IPS DF 6.9 (cell line): ENCODE results near the gene GDF10.

Experiments used
- DNase-seq: peaks from one replicate; pipeline ENCODE4 v3.0.0-alpha.2; 2013; ENCODE audit warnings: low read depth, low spot score
- H3K27ac ChIP-seq: one replicate; pipeline ENCODE4 v1.5.1; 2013; ENCODE audit warnings: low read length, control low read depth
- H3K27me3 ChIP-seq: 2 replicates; pipeline ENCODE4 v1.6.1; 2013; ENCODE audit warnings: mild to moderate bottlenecking, low read length; ENCODE audit not compliant: control insufficient read depth, insufficient read depth
- H3K36me3 ChIP-seq: 2 replicates; pipeline ENCODE4 v1.6.1; 2013; ENCODE audit warnings: low read length; ENCODE audit not compliant: control insufficient read depth, insufficient read depth
- H3K4me1 ChIP-seq: 2 replicates; pipeline ENCODE4 v1.6.1; 2013; ENCODE audit warnings: low read length; ENCODE audit not compliant: control insufficient read depth, insufficient read depth
- H3K4me3 ChIP-seq: 2 replicates; pipeline ENCODE4 v1.5.1; 2013; ENCODE audit warnings: mild to moderate bottlenecking, low read length
- H3K9me3 ChIP-seq: 2 replicates; pipeline ENCODE4 v1.6.1; 2013; ENCODE audit warnings: low read length, inconsistent platforms; ENCODE audit not compliant: control insufficient read depth, insufficient read depth
- WGBS: extraction: QIAGEN DNeasy Blood & Tissue Kit; methylation state at CpG from one replicate; pipeline ENCODE4 v1.1.7; 2013; ENCODE audit warnings: mixed read lengths, missing lambda C conversion rate; ENCODE audit not compliant: insufficient read length, insufficient coverage; 5-methylcytosine and 5-hydroxymethylcytosine counted together

The GDF10 gene

GRCh38 chr10:47332371-47332770, 32.4 kb downstream of the GDF10 start:
- H3K9me3 ChIP-seq: no peaks in the 10 kb centered on the region
- no peaks in the 10 kb centered on the region for H3K4me1 ChIP-seq
- WGBS: no CpG with 5 or more reads among the region's 3 CpGs
- no peak overlapping the region for H3K27ac ChIP-seq
- DNase-seq: no peak
- no peak overlapping the region for H3K4me3 ChIP-seq
- no peaks in the 10 kb centered on the region for H3K27me3 ChIP-seq
- H3K36me3 ChIP-seq: no peaks in the 10 kb centered on the region

DNA sequence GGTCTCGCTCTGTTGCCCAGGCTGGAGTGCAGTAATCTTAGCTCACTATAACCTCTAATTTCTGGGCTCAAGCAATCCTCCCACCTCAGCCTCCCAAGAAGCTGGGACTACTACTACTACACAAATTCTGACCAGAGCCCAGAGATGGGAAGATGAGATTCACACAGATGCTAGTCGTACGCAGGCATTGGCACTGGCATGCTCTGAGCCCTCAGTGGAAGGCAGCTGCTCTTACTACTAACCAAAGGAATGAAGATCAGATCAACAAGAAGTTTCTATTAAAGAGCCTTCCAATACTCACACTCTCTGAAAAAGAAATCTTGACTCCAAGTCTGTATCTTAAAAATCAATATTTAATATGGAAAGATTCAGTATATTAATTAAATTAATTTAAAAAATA, 32.9 kb downstream of the GDF10 start:
- WGBS: no CpG with 5 or more reads among the region's 3 CpGs
- Histone ChIP-seq H3K36me3 (no peaks in the 10 kb centered on the region), H3K9me3 (no peaks in the 10 kb centered on the region), H3K4me3 (no peak overlapping the region), H3K4me1 (no peaks in the 10 kb centered on the region), H3K27ac (no peak overlapping the region), H3K27me3 (no peaks in the 10 kb centered on the region)
- no peak for DNase-seq

DNA sequence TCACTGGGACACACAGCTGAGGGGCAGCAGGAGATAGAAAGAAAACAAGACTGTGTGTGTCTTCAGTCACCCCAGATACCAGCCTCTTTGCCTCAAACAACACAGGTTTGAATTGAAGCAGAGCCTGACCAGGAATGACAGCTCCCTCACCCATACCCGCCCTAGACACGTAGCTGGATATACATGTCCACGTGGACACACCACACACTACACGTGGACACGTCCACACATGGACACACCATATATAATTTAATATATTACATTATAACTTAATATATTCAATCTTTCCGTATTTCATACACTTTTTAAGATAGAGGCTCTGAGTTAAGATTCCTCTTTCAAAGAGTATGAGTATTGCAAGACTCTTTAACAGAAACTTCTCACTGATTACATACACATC, 33.5 kb downstream of the GDF10 start:
- H3K9me3 ChIP-seq: no peaks in the 10 kb centered on the region
- H3K4me3 ChIP-seq: no peak overlapping the region
- H3K4me1 ChIP-seq: no peaks in the 10 kb centered on the region
- 100% methylated on average over 3 of the region's 6 CpGs for WGBS
- H3K36me3 ChIP-seq: no peaks in the 10 kb centered on the region
- H3K27me3 ChIP-seq: no peaks in the 10 kb centered on the region
- DNase-seq: no peak
- H3K27ac ChIP-seq: no peak overlapping the region

GRCh38 chr10:47334466-47335295, 34.7 kb downstream of the GDF10 start:
- no CpG with 5 or more reads among the region's 8 CpGs for WGBS
- DNase-seq: no peak

GRCh38 chr10:47335906-47336305, 35.9 kb downstream of the GDF10 start:
- Histone ChIP-seq H3K4me1 (no peaks in the 10 kb centered on the region), H3K9me3 (no peaks in the 10 kb centered on the region), H3K36me3 (no peaks in the 10 kb centered on the region), H3K27ac (no peak overlapping the region), H3K27me3 (no peaks in the 10 kb centered on the region), H3K4me3 (no peak overlapping the region)
- WGBS: no CpG with 5 or more reads among the region's 5 CpGs
- DNase-seq: no peak

More at GRCh38 chr10:47334466-47335295, 34.7 kb downstream of the GDF10 start:
- H3K36me3 ChIP-seq: no peaks in the 10 kb centered on the region
- no peak overlapping the region for H3K4me3 ChIP-seq
- H3K27me3 ChIP-seq: no peaks in the 10 kb centered on the region
- no peaks in the 10 kb centered on the region for H3K4me1 ChIP-seq
- no peak overlapping the region for H3K27ac ChIP-seq
- H3K9me3 ChIP-seq: no peaks in the 10 kb centered on the region

GRCh38 chr10:47336387-47337134, 36.6 kb downstream of the GDF10 start:
- Histone ChIP-seq H3K27me3 (no peaks in the 10 kb centered on the region), H3K4me1 (no peaks in the 10 kb centered on the region), H3K9me3 (no peaks in the 10 kb centered on the region), H3K4me3 (no peak overlapping the region), H3K27ac (no peak overlapping the region), H3K36me3 (no peaks in the 10 kb centered on the region)
- DNase-seq: no peak
- no CpG with 5 or more reads among the region's 15 CpGs for WGBS

- WGBS: no CpG with 5 or more reads among the region's 4 CpGs
- no peaks in the 10 kb centered on the region for H3K27me3 ChIP-seq
Measured at GRCh38 chr10:47337310-47337709, 37.3 kb downstream of the GDF10 start.

GRCh38 chr10:47339186-47339735, 39.3 kb downstream of the GDF10 start:
- H3K27ac ChIP-seq: no peak overlapping the region
- no peaks in the 10 kb centered on the region for H3K27me3 ChIP-seq
- H3K9me3 ChIP-seq: no peaks in the 10 kb centered on the region
- WGBS: no CpG with 5 or more reads among the region's 8 CpGs
- H3K36me3 ChIP-seq: no peaks in the 10 kb centered on the region
- no peaks in the 10 kb centered on the region for H3K4me1 ChIP-seq
- H3K4me3 ChIP-seq: no peak overlapping the region
- no peak for DNase-seq

More at GRCh38 chr10:47337310-47337709, 37.3 kb downstream of the GDF10 start:
- no peaks in the 10 kb centered on the region for H3K9me3 ChIP-seq
- no peak overlapping the region for H3K4me3 ChIP-seq
- H3K4me1 ChIP-seq: no peaks in the 10 kb centered on the region
- H3K27ac ChIP-seq: no peak overlapping the region
- no peaks in the 10 kb centered on the region for H3K36me3 ChIP-seq
- no peak for DNase-seq

DNA sequence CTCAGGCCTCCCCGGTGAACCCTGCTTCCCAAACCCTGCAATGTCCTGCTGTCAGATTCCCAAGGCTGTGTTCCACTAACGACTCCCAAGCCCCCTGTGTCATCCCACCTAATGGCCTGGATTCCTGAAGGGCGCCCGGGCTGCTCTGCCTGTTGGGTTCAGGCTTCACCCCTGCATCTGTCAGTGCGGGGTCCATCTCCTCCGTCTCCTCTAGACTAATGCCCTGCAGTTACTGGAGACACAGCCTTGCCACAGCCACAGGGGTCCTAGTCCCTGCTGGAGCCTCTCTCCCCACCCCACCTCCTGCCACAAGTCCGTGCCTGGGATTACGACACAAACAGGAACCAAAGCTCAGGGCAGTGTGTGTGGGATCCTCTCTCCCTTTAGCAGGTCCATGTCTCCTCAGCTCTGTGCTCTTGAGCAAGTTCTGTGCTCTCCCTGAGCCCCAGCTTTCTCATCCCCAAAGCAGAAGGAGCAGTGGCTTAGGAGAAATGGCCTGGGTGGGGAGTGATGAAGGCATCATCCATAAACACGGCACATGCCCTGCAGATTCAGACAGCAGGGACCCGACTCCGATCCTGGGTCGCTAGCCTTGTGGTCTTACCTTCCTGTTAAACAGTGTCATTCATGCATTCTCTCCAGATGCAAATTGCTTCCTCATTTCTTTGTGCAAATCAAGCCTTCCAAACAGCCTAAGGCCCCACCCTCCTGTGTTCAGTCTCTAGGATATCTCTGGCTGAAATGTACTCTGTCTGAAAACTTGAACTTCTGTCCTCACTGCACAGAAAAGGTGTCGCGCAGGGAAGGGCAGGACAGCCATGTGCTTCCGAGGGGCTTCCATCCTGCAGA, 40.0 kb downstream of the GDF10 start:
- H3K27me3 ChIP-seq: no peaks in the 10 kb centered on the region
- no peaks in the 10 kb centered on the region for H3K4me1 ChIP-seq
- no peak overlapping the region for H3K27ac ChIP-seq
- H3K4me3 ChIP-seq: no peak overlapping the region
- H3K9me3 ChIP-seq: no peaks in the 10 kb centered on the region
- H3K36me3 ChIP-seq: no peaks in the 10 kb centered on the region
- WGBS: no CpG with 5 or more reads among the region's 15 CpGs
- no peak for DNase-seq

GRCh38 chr10:47340608-47341170, 40.7 kb downstream of the GDF10 start:
- Histone ChIP-seq H3K4me3 (no peak overlapping the region), H3K36me3 (no peaks in the 10 kb centered on the region), H3K27me3 (no peaks in the 10 kb centered on the region), H3K9me3 (no peaks in the 10 kb centered on the region), H3K27ac (no peak overlapping the region), H3K4me1 (no peaks in the 10 kb centered on the region)
- DNase-seq: peak; percentile 61
- WGBS: no CpG with 5 or more reads among the region's 5 CpGs
